Measurements from ENCODE around the gene C2.
"Not testable (repeated sequence)": the region's sequence is repeated elsewhere in the genome, so short reads cannot be mapped to it uniquely, and the experiment has no call there.

DNA sequence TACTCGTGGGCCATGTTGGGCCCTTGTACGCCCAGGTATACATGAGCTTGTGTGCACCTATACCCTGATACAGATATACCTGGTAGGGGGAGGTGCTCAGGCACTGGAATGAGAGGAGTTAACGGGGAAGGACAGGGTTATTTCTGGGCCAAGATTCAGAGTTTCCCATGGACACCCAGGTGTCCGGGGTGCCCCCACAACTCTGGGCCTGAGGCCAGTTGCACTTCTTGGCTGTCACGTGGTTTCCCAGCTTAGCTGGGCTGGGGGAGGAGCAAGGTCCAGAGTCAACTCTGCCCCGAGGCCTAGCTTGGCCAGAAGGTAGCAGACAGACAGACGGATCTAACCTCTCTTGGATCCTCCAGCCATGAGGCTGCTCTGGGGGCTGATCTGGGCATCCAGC lies 54.2 kb downstream of the C2 start, which contains the start of gene C4A:
- TF ChIP-seq, protein P1, sequence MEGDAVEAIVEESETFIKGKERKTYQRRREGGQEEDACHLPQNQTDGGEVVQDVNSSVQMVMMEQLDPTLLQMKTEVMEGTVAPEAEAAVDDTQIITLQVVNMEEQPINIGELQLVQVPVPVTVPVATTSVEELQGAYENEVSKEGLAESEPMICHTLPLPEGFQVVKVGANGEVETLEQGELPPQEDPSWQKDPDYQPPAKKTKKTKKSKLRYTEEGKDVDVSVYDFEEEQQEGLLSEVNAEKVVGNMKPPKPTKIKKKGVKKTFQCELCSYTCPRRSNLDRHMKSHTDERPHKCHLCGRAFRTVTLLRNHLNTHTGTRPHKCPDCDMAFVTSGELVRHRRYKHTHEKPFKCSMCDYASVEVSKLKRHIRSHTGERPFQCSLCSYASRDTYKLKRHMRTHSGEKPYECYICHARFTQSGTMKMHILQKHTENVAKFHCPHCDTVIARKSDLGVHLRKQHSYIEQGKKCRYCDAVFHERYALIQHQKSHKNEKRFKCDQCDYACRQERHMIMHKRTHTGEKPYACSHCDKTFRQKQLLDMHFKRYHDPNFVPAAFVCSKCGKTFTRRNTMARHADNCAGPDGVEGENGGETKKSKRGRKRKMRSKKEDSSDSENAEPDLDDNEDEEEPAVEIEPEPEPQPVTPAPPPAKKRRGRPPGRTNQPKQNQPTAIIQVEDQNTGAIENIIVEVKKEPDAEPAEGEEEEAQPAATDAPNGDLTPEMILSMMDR (IDR thresholded peaks at IDR 0.05; ENCODE audit: insufficient read depth, low read length, poor library complexity, severe bottlenecking), result not testable (repeated sequence)
- TF ChIP-seq EZH2phosphoT487 (conservative IDR thresholded peaks at IDR 0.05; ENCODE audit: low read length), result not testable (repeated sequence)

Measured in SU-DHL-6 (cell line).